GM21717 (cell line): ENCODE data around the gene SBNO2.
"Not testable (repeated sequence)": the region's sequence is repeated elsewhere in the genome, so short reads cannot be mapped to it uniquely, and the experiment has no call there.

Experiments
- ATAC-seq: cut with Tn5 transposase; IDR thresholded peaks from one replicate; pipeline ENCODE4 v1.9.1; 2021; ENCODE audit warnings: mild to moderate bottlenecking, moderate library complexity; ENCODE audit not compliant: unreplicated experiment

SBNO2 gene

DNA sequence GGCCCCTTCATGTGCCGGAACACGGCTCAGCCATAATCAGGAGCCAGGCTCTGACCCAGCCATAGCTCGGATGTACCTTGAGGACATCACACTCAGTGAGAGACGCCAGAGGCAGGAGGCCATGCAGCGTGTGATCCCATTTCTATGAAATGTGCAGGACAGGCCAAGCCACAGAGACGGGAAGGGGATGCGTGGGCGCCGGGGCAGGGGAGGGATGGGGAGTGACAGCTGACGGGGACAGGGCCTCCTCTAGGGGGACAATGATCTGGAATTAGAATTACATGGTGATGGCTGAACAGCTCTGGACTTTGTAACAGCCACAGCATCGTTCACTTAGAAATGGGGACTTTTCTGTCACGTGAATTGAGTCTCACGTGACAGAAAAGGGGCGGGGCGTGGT, 34.9 kb downstream of the SBNO2 start:
- ATAC-seq, result no peak

- no peak for ATAC-seq
These were observed 35.9 kb downstream of the SBNO2 start for GRCh38 chr19:1138121-1138520.

DNA sequence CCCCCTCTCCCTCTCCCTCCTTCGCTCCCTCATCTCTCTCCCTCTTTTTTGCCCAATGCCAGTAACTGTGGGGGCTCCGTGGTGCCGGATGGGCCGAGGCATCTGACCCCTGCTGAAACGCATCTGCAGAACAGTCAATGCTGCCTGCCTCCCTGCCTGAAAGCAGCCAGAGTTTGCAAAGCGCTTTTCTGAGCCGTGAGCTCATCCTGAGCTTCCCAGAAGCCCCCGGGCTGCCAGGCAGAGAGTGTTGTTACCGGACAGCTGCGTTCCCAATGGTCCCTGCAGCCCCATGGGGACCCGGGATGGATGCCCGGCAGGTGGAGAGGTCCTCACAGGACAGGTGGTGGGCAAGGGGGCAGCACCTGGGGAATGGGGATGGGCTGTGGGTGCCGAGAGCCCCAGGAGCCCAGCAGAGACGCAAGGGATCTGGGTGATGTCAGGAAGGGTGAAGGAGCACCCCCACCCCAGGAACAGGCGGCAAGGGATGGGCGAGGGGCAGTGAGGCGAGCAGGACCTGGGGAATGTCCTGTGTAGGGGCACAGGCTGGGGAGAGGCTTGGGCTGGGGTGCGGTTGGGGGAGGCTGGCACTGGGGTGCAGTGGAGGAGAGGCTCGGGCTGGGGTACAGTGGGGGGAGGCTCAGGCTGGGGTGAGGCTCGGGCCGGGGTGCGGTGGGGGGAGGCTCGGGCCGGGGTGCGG, 37.3 kb downstream of the SBNO2 start:
- ATAC-seq, result no peak

DNA sequence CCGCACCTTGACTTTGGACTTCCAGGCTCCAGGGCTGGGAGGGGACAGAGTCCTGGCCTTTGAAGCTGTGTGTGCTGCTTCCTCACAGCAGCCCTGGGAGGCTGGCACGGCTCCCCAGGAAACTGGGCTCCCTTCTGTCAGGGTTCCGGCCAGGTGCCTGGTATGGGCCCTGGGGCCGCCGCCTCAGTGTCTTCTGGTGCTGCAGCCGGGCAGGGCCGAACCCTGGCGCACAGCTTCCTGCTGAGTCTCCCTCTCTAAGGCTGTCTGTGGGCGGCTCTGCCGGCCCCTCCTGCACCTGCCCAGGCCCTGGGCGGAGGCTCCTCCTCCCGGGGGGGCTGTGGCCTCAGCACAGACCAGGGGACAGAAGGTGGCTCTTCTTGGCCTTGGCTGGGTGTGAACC, 37.9 kb downstream of the SBNO2 start:
- ATAC-seq, result no peak

DNA sequence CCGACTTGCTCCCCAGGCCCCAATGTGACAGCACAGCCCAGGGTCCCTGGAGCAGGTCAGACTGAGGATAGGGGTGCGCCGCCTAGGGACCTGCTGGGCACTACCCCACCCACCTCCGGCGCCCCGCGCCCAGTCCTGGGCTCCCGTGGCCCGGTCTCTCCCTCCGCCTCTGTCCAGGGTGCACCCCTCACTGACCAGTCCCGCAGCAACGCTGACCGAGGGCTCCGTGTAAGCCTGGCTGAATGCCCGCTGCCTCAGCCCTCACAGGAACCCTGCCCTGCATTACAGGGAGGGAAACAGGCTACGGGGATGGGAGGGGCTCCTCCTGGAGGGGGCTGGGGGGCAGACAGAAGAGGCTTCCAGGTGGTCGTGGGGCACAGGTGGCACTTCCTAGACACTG, 38.6 kb downstream of the SBNO2 start:
- ATAC-seq, result no peak

DNA sequence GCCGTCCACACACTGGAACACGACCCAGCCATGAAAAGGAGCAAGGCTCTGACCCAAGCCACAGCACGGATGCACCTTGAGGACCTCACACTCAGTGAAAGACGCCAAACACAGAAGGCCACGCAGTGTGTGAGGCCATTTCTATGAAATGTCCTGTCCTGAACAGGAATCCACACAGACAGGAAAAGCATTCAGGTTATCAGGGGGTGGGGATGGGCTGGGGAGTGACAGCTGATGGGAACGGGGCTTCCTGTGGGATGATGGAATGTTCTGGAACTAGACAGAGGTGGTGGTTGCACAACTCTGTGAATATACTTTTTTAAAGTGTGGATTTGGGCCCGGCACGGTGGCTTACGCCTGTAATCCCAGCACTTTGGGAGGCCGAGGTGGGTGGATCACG, 39.6 kb downstream of the SBNO2 start:
- no peak for ATAC-seq

DNA sequence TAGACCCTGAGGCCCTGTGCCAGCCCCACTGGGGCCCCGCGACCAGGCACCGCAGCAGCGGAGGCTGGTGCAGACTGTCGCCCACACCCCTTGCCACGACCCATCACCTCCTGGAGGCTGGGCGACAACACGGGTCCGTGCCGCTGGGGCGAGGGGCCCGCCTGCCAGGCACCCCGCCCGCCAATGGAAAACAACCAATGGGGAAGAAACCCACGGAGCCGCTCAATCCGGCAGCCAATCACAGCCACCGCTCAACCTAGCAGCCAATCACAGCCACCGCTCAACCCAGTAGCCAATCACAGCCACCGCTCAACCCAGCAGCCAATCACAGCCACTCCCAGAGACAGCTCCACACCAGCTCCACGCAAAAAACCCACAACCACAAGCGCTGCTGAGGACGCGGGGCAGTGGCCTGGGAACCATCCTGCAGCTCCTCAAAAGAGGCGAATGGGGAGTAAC, 40.6 kb downstream of the SBNO2 start:
- peak; percentile 37 for ATAC-seq

DNA sequence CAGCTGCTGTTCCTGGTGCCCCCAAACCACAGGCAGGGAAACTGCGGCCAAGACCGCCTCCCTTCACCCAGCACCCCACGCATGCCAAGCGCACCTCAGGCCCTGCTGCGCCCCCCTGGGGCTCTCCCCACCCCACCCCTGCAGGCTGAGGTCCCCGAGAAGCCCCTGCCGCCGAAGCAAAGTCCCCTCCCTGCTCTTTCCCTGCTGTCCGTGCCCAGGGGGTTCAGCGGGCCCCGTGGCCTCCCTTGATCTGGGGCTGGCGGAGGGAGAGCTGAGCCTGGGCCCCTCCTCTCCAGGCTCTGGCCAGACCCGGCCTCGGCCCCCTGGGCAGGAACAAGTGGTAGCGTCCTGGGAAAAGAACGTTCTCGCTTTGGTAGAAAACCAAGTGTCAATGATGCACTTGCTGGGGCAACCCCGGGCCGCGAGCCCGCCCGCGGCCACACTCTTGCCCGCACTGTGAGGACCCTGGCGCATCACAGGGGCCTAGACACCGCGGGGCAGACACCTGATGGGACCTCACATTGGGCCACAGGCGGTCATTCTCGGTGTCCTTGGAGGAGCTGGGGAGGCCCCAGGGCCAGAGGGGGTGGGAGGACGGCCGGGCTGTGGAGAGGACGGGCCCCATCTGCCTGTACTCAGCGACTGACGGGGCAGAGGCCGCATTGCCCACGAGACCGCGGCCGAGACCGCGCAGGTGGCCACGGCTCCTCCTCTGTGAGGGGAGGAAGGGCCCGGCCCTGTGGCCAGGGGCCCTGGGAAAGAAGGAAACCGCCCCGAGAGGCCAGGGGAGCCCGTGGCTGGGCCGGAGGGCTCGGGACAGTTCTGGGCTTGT, 41.3 kb downstream of the SBNO2 start:
- ATAC-seq, result peak; percentile 13

- ATAC-seq, result peak; percentile 32
These were observed 42.1 kb downstream of the SBNO2 start for GRCh38 chr19:1131718-1132551.

- ATAC-seq, result no peak
These were observed 43.0 kb downstream of the SBNO2 start for GRCh38 chr19:1130771-1131717.

DNA sequence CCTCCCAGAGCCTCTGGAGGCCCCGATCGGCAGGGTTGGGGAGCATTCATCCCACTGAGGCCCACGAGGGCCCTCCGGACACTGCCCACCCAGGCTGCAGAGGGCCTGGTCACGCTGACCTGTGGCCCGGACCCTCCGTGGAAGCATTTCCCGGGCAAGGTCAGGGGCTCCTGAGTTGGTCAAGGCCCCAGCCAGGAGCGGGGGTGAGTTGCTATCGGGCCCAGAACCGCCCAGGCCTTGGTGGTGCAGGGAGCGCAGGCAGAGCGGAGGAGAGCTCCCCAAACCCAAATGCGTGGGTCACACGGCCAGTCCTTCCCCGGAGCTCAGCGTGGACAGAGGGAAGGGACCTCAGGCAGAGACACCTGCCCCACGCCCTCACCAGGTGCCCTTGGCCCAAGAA, 44.5 kb downstream of the SBNO2 start:
- ATAC-seq, result no peak

GRCh38 chr19:1129084-1129483, 45.0 kb downstream of the SBNO2 start:
- not testable (repeated sequence) for ATAC-seq

DNA sequence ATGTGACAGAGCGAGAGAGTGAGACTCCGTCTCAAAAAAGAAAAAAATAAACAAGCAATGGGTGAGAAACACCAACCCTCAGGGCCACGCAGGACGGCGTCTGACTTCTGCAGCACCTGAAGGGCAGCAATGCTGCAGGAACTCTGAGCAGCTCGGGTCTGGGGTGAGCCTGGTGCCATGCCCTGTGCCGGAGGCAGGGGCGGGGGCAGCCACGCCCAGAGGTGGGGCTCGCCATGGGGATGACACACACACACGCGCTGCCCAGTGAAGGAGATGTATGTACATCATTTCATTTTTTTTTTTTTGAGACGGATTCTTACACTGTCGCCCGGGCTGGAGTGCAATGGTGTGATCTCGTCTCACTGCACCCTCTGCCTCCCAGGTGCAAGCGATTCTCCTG, 46.0 kb downstream of the SBNO2 start:
- ATAC-seq, result no peak

DNA sequence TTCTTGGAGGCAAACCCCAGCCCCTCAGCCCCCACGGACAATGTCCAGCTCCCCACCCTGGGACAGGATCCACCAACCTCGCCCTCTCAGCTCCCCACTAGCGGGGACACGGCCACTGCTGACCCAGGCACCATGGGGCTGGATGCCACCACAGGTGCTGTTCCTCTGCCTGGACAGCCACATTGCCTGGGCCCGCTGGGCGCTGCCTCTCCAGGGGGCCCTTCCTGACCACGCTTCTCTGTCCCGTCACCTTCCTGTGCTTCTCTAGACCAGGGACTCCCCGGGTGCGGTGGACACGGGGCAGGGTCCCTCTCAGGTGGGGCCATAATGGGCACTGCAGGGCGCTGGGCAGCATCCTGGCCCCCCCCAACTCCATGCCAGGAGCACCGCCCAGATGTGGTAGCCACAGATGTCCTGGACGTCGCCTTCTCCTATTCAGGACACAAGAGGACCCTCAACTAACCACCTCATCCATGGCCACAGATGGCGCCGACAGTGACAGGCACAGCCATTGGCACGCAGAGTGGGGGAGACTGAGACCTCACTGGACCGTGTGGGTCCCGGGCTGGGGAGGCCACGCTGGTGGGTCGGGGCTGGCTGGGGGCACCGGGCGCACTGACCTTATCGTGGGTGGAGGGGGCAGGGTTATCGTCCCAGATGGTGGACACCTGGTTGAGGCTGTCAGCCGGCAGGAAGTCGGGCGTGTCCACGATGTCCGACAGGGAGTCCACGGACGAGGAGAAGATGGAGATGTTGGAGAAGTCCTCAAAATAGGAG, 46.9 kb downstream of the SBNO2 start:
- no peak for ATAC-seq

DNA sequence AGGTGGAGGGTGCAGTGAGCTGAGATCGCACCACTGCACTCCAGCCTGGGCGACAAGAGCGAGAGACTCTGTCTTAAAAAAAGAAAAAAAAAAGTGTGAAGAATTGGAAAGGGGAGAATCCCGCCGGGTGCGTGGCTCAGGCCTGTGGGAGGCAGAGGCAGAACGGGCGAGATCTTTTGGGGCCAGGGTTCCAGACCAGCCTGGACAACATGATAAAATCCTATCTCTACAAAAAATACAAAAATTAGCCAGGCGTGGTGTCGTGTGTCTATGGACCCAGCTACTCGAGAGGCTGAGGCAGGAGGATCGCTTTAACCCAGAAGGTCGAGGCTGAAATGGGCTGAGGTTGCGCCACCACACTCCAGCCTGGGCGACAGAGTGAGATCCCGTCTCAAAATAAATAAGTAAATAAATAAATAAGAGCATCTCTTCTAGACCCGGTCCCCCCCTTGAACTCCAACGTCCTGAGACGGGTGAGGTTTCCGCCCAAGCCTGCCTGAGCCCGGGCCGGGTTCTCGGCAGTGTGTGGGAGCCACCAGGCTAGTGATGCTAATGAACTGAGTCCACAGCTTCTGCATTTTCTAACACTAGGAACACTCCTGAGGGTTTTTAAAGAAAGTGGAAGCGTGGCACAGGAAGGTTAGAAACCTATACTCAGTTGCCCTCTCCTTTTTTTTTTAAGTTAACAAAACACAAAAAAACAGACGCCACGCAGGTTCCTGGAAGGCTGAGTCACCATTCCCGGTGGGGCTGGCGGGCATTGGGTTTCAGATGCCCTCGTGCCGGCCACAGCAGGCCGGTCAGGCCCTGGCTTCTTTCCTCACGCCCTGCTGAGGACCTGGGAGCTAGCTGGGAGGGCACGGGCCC, 48.2 kb downstream of the SBNO2 start:
- no peak for ATAC-seq

DNA sequence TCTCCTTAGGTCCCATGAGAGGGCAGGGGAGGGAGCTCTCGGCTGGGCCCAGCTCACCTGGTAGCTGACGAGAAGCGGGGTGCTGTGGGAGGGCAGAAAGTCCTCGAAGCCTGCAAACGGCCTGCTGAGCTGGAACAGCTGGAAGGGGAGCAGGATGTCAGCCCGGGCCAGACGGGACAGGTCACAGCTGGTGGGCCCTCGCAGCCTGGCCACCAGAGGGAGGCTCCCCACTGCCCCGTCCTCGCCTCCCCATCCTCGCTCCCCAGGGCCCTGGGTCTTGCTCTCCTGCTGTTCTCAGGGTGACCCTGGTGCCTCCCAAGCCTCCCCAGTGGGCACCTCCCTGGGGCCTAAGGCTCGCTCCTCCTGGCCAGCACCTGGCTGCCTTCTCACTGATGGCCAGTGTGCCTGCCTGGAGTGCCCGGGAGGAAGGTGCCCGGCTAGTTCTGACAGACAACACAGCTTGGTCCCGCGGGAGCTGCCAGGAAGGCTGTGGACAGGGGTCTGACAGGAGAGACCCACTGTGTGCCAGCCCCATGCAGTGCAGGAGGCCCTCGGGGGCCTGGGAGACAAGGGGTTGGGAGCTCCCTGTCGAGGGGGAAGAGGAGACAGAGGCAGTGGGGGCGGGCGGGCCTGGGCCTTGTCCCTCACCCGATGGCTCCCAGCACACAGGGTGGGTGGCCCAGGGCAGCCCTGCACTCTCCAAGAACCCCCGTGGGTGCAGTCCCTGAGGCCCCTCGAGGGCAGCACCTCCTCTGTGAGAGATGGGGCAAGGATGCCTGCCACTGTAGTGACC, 50.0 kb downstream of the SBNO2 start:
- no peak for ATAC-seq

GRCh38 chr19:1123381-1123780, 50.7 kb downstream of the SBNO2 start:
- ATAC-seq, result no peak

DNA sequence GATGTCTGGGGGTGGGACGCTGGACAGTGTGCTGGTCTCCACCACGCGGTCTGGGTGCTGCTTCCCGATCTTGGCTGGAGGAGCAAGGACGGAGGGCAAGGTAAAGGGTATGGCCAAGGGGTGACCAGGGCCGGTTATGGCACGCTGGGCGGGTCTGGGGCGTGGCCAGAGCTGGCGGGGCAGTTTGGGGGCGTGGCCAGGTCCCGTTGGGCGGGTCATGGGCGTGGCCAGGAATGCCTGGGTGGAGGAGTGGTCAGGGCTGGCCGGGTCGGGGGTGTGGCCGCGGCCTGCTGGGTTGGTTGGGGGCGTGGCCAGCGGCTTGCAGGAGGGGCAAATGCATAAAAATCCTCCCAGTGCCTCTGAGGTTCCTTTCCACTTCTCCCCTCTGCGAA, 51.1 kb downstream of the SBNO2 start:
- no peak for ATAC-seq
